ENCODE measurements around the gene SLX9.

Gene SLX9

DNA sequence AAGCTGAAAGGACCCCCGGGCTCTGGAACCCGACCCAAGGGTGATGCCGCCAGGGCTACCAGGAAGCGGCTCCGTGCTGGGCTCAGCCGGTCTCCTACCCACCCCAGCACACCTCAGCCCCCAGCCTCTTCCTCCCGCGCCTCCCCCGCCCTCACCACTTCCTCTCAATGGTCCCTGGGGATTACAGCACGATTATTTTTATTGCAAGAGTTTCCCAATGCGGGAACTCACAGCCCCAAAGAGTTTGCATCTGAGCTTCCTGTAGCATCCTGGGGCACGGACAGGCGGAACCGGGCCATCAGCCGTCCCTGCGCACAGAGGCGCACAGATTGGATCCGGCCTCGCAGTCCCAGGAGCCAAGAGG, 8.7 kb upstream of the SLX9 start:
- peak; percentile 70 to 76 for DNase-seq

DNA sequence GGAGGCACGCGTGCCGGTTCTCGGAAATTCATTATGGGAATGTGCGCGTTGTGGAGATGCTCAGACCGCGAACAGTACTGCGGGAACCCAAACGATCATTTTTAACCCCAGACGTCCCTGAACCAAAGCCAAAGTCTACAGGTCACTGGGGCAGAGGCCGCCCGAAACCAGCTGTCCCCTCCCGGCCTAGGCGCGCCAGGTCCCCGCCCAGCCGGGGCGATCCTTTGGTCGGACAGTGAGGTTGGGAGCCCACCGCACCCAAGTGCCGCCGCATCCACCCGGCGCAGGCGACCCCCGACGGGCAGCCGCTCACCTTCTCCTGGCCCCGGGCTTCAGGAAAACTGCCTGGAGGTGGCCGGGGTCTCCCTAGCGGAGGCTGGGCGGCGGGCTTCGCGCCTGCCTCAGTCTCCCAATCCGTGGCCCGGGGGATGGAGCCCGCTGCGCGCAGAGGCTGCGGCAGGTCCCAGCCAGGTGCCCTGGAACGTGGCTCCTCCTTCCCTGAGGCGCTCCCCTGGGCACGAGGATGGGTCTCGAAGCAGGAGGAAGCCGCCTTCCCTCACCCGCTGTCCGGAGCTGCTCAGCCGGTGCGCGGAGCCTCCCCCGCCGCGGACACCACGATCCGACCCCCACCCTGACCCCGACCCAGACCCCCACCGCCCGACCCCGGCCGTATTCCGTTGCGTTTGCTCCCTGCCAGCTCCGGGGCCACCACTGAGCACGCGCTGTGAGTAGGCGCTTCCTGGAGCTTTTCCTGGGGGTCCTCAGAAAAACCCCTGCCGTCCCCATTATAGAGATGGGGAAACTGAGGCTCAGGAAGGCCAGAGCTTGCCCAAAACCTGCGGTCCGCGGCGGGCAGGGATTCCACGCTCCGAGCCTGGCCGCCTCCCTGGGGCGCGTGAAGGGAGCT, 8.1 kb upstream of the SLX9 start:
- DNase-seq = no peak

- peak in 1 of 2 experiments; percentile 25 for DNase-seq
Measured at GRCh38 chr21:44932408-44933181, 7.2 kb upstream of the SLX9 start.

GRCh38 chr21:44933199-44933917, 6.5 kb upstream of the SLX9 start:
- no peak for DNase-seq

GRCh38 chr21:44933918-44934260, 5.9 kb upstream of the SLX9 start:
- DNase-seq = no peak

- DNase-seq = no peak
Measured at GRCh38 chr21:44934276-44934675, 5.6 kb upstream of the SLX9 start.

- DNase-seq = no peak
Measured at GRCh38 chr21:44934797-44935532, 4.9 kb upstream of the SLX9 start.

DNA sequence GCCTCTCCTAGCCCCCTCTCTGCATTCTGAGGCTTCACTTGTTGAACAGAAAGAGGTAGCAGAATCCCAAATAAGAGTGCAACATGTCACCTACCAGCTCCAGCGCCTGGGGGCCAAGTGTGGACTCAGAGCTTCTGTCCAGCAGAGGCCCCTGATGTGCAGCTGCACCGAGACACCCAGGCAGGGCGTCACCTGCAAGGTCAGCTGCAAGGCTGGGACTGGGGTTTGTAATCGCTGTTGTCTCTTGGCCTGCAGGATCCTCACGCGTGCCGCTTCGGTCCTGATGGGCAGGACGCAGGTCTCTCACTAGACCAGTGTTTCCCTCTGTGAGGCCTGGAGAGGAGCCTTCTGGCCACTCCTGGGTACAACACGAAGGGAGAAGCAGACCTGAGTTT, 4.3 kb upstream of the SLX9 start:
- no peak for DNase-seq

DNA sequence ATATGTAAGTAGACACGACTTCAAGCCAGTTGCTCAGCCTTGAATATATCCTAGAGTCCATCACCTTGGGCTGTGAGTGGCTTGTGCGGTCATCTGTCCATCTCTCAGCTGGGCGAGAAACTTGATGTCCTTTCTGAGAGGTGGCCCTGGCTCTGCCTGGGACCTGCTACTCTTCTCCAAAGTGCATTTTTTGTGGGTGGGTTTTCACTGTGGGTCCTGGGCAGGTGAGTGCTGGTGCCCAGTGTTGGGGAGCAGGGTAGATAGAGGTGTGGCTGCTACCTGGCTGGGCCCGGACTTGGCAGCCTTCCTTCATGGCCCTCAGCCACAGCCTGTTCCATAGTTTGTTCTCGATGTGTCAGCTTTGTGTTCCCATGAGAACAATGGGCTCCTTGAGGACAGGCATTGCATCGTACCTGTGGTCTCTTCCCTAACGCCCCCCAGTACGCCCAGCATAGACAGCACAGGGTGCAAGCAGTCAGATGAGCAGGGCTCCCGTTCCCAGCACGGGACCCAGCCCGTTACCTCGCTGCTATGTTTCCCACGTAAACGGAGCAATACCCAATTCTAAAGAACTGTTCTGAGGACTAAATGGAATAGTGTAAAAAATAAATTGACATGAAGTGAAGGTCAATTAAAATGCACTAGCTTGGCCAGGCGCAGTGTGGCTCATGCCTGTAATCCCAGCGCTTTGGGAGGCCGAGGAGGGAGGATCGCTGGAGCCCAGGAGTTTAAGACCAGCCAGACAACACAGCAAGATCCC, 877 bp upstream of the SLX9 start:
- DNase-seq = no peak

- DNase-seq = peak; percentile 21 to 40
Measured at GRCh38 chr21:44940116-44940631, 345 bp downstream of the SLX9 start.

DNA sequence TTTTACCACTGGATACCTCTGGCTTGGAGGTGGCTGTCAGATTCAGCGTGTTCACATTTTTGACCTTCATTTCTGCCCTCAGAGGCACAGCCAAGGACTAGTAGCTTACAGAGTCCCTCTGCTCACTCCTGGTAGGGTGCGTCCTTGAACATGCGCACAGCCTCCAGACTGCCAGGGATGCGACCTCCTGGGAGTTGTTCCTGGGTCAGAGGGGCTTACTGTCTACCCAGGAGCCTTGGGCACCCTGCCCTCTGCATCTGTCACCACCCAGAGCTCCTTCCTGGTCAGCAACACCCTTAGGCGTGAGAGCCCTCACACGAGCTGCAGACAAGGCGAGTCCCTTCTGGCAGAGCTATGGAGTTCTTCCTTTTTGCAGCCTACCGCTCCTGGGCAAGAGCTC, 1.7 kb downstream of the SLX9 start:
- DNase-seq = no peak

- no peak for DNase-seq
Measured at GRCh38 chr21:44942566-44942965, 2.7 kb downstream of the SLX9 start.

GRCh38 chr21:44943005-44943685, 3.3 kb downstream of the SLX9 start:
- no peak for DNase-seq

DNA sequence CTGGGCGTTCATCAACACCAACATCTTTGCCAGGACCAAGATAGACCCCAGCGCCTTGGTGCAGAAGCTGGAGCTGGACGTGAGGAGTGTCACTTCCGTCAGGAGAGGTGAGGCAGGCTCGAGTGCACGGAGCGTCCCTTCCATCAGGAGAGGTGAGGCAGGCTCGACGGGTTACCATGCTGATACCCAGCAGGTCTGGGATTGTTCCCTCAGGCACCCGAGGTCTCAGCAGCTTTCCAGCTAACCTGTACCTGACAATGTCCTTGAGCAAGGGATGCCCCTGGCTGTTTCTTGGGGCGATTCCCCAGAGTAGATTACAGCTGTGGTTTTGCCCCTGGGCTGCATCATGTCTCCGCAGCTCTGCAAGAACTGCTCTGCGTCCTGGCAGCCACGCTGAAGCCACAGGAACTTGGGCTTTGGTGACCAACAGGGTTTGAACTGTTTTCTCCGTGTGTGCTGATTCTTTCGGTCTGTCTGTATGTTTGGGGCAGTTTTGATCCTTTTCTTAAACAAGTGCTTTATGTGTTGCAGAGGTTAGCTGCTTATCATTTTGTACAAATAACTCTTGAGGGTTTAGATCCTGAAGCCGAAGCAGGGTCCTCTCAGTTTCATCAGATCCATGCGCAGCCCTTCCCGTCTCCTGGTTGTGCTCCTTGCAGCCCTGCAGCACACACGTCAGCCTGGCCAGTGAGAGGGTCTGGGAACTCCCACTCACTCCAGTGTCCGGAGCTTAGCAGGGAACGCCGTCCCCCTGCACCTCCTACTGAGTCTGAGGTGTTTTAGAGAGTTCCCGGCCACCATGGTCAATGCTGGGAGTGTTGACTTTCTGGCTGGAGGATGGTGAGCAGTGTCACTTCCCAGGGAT, 4.1 kb downstream of the SLX9 start:
- DNase-seq = no peak

DNA sequence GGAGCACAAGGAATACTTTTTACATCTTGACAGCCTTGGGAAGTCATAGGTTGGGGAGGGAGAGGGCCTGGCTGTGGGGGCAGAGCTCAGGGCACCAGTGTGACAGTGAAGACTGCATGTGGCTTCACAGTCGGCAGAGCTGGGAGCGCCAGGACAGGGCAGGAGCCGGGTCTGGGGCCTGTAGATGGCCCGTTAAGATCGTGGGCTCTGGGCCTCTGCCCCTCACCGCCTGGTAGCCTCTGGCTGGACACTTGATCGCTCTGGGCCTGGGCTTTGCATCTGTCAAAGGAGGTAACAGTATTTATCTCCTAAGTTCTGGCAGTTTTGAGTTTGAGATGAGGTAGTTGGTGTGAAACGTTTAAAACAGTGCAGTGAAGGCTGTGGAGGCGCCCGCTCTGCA, 4.8 kb downstream of the SLX9 start:
- DNase-seq = no peak

GRCh38 chr21:44946254-44947041, 6.6 kb downstream of the SLX9 start:
- no peak for DNase-seq

DNA sequence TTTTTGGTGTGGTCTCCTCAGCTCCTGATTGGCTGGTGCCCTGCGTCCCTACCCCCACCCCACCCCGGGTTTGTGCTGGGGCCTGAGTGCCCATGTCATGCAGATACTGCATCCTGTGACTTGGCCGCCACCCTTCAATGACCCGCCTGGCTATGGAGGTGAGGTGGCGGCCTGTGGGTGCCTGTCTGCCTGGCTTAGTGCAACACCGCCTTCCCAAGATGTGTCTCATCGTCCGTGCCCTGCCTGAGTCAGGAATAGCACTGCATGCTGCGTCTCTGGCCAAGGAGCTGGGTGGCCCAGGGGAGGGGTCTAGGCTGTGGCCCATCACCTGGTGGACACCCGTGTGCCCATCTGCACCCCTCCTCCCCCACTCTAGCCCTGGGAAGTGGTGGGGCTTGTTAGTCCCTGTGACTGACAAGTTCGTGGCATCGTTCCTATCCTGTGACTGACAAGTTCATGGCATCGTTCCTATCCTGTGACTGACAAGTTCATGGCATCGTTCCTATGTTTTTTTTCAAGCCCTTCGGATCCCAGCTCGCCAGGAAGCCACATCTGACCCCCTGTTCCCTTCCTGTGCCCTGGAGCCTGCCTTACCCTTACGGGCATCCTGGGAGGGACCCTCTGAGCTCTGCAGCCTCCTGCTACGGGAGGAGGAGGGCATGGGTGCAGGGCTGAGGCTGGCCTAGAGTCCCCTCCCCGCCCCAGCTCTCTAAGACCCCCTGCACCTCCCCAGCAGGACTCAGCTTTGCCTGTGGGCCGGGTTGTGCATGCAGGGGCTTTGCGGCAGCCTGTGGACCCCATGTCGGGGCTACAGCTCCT, 7.5 kb downstream of the SLX9 start:
- no peak for DNase-seq

DNA sequence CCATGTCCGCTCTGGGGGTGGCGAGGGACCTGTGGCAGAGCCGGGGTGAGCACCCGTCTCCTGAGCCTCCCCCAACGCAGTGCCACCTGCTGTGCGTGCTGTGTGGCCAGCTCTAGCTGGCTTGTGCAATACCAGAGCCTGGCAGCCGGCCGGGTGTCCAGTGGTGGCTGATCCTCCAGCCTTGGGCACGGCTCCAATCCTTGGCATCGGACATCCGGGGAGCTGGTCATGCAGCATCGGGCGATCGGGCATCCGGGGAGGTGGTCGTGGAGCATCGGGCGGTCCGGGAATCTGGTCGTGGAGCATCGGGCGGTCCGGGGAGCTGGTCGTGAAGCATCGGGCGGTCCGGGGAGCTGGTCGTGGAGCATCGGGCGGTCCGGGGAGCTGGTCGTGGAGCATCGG, 8.1 kb downstream of the SLX9 start:
- no peak for DNase-seq

All from Kasumi-1 (cell line).